Measurements from ENCODE around the gene SLC1A6. TPM values are rescaled to one million over a fixed set of nuclear protein-coding genes. Genes with fewer than 3 reads are reported as not detected.

SLC1A6 gene
- not detected in 2 replicates for total RNA-seq

DNA sequence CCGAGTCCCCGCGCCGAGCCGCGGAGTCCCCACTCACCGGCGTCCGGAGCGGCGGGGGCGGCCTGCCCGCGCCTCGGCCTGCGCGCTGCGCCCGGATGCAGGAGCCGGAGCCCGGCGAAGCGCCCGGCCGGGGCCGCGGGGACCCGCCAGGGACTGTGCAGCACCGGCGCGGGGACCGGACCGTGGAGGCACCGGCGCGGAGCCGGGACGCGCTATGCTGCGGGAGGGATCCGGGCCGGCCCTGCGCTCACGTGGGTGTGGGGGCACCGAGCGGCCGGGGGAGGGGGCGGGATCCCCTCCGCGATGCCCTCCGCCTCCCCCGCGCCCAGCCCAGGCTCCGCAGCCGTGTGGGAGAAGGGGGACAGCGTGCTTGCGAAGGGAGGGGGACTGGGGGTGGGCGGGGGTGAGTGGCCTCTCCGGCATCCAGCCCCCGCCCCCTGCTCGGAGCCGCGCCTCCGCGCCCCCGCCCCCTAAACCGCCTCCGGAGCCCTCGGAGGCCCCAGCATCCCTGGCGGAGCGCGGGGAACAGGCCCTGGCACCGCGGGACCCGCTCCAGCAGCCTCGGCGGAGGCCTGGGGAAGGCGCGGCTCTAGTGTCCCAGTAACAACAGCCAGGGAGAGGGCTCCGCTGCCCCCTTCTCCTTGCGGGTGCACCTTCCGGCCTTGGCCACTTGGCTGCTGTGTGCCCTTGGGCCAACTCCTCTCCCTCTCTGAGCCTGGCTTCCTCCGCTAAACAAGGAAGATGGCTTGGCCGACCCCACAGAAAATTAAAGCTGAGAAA lies at the start of gene SLC1A6:
TSS of gene SLC1A6 (minus strand) at position 389 of the 780 bp plus-strand sequence. CDS start 6,954 bp downstream, outside the sequence.

GRCh38 chr19:14941189-14941588 lies 38.5 kb downstream of the SLC1A6 start, which contains the start of gene OR7C2:
Gene OR7C2, plus strand, starts transcription at chr19:14941489. Its CDS starts 0 bp downstream, at chr19:14941489.

Other genes starting within 250 kb of the SLC1A6 start
- gene ADGRE2, start 201.3 kb downstream of the SLC1A6 start, total RNA-seq = 0.13 and 0.30 TPM in 2 replicates
- gene OR7A5, start 144.7 kb downstream of the SLC1A6 start, total RNA-seq = not detected in 2 replicates
- not detected in 2 replicates for gene OR7C1, start 144.7 kb downstream of the SLC1A6 start, total RNA-seq
- not detected in 2 replicates for gene OR7A10, start 130.9 kb downstream of the SLC1A6 start, total RNA-seq
- not detected in 2 replicates for gene OR7A17, start 93.7 kb downstream of the SLC1A6 start, total RNA-seq
- not detected in 2 replicates for gene OR7C2, start 38.4 kb downstream of the SLC1A6 start, total RNA-seq
- not detected in 2 replicates for gene CASP14, start 69.6 kb upstream of the SLC1A6 start, total RNA-seq
- not detected in 2 replicates for gene OR1I1, start 102.3 kb upstream of the SLC1A6 start, total RNA-seq
- gene SYDE1, start 127.5 kb upstream of the SLC1A6 start, total RNA-seq = 42.7 and 48.6 TPM in 2 replicates
- 243 and 493 TPM in 2 replicates for gene NOTCH3, start 221.1 kb upstream of the SLC1A6 start, total RNA-seq